Peyer's patch (tissue), 4 donors: ENCODE measurements around the gene CABP7. TPM values are rescaled to one million over a fixed set of nuclear protein-coding genes. Genes with fewer than 3 reads are reported as not detected.

Experiments
- DNase-seq, 3 donors: peaks; one replicate each; pipeline ENCODE4 v3.0.0-alpha.2; 2017 to 2019
- H3K27ac ChIP-seq, 4 donors: fragments of 200-600 bp; sonication (generic); one replicate each; pipeline ENCODE4 v1.5.1; 2016 to 2019
- H3K27me3 ChIP-seq, 2 donors: fragments of 200-600 bp; sonication (generic); one replicate each; pipeline ENCODE4 v1.5.1; 2019
- H3K36me3 ChIP-seq, 3 donors: fragments of 200-600 bp; sonication (generic); one replicate each; pipeline ENCODE4 v1.5.1; 2016 to 2019
- H3K4me1 ChIP-seq, 4 donors: fragments of 200-600 bp; sonication (generic); one replicate each; pipeline ENCODE4 v1.5.1; 2016 to 2019
- H3K4me3 ChIP-seq, 4 donors: fragments of 200-600 bp; sonication (generic); 1 replicate in 3 of 4; 2 replicates in 1 of 4; pipeline ENCODE4 v1.5.1; 2016 to 2019; ENCODE audit warnings: mild to moderate bottlenecking in 1 of 4
- H3K9me3 ChIP-seq, 4 donors: fragments of 200-600 bp; sonication (generic); one replicate each; pipeline ENCODE4 v1.5.1; 2016 to 2019; ENCODE audit warnings: mild to moderate bottlenecking in 1 of 4
- CTCF ChIP-seq, 6 experiments: fragments of 450-650 bp in 4 of 6; fragments of 200-600 bp in 2 of 6; sonication (generic) in 1 of 6; IDR thresholded peaks; one replicate each; pipeline ENCODE4 v1.5.1; 2017 to 2019; ENCODE audit warnings: antibody characterized with exemption in 6 of 6, mild to moderate bottlenecking in 3 of 6, moderate library complexity in 1 of 6
- POLR2A ChIP-seq, 2 donors: fragments of 450-650 bp; IDR thresholded peaks; one replicate each; pipeline ENCODE4 v1.5.1; 2017; ENCODE audit warnings: antibody characterized with exemption in 2 of 2, mild to moderate bottlenecking in 2 of 2, moderate library complexity in 2 of 2
- total RNA-seq, 4 donors: library from RNA; depleted of rRNA; stranded (reverse); fragments of >200 nt; gene quantifications; one replicate each; pipeline ENCODE4 v1.1.0, GENCODE V29; 2016

Gene CABP7
- total RNA-seq = 1 to 10 TPM; 1.6 to 5.8 (median 2.9) TPM

- Histone ChIP-seq H3K27me3 (peaks cover 0 to 16% of the 10 kb centered on the region in 2 donors), H3K4me3 (peak within 1 kb of the TSS in 3 of 4 donors; percentile 14 to 29 (median 24))
Observed at GRCh38 chr22:29719899-29720645, at the start of gene CABP7. TSS of gene CABP7 (plus strand) at chr22:29720003. CDS start at chr22:29720425, 422 bp downstream.

GRCh38 chr22:29670626-29671025 lies 49.2 kb upstream of the CABP7 start:
- H3K4me3 ChIP-seq = no peak overlapping the region
- H3K9me3 ChIP-seq = no peaks in the 10 kb centered on the region
- no peaks in the 10 kb centered on the region for H3K27me3 ChIP-seq
- H3K4me1 ChIP-seq = no peaks in the 10 kb centered on the region
- peak in 1 of 3 donors; percentile 19 for DNase-seq
- no peak overlapping the region for H3K27ac ChIP-seq
- no peak for TF ChIP-seq CTCF (IDR thresholded peaks at IDR 0.05)
- no peak for TF ChIP-seq POLR2A (IDR thresholded peaks at IDR 0.05)
- H3K36me3 ChIP-seq = peaks cover 0 to 93% (median 0%) of the 10 kb centered on the region in 3 donors

More at GRCh38 chr22:29719899-29720645, at the start of gene CABP7:
- Histone ChIP-seq H3K27ac (no peak within 1 kb of the TSS), H3K4me1 (peaks cover 0 to 12% (median 5%) of the 10 kb centered on the region in 4 donors), H3K9me3 (no peaks in the 10 kb centered on the region), H3K36me3 (no peaks in the 10 kb centered on the region)
- no peak for DNase-seq
- TF ChIP-seq CTCF (IDR thresholded peaks at IDR 0.05) (no peak), POLR2A (IDR thresholded peaks at IDR 0.05) (no peak)

GRCh38 chr22:29673361-29674066 lies 46.3 kb upstream of the CABP7 start:
- no peak overlapping the region for H3K27ac ChIP-seq
- no peak overlapping the region for H3K4me3 ChIP-seq
- no peaks in the 10 kb centered on the region for H3K27me3 ChIP-seq
- H3K9me3 ChIP-seq = no peaks in the 10 kb centered on the region
- H3K4me1 ChIP-seq = no peaks in the 10 kb centered on the region
- H3K36me3 ChIP-seq = peaks cover 0 to 92% (median 0%) of the 10 kb centered on the region in 3 donors
- TF ChIP-seq POLR2A (IDR thresholded peaks at IDR 0.05) (no peak), CTCF (IDR thresholded peaks at IDR 0.05) (no peak)
- DNase-seq = no peak

- H3K4me1 ChIP-seq = no peaks in the 10 kb centered on the region
- H3K36me3 ChIP-seq = peaks cover 0 to 92% (median 0%) of the 10 kb centered on the region in 3 donors
- H3K9me3 ChIP-seq = no peaks in the 10 kb centered on the region
- H3K27ac ChIP-seq = no peak overlapping the region
- no peaks in the 10 kb centered on the region for H3K27me3 ChIP-seq
- no peak overlapping the region for H3K4me3 ChIP-seq
- no peak for TF ChIP-seq POLR2A (IDR thresholded peaks at IDR 0.05)
- DNase-seq = no peak
Observed at GRCh38 chr22:29674121-29674520, 45.7 kb upstream of the CABP7 start.

- TF ChIP-seq CTCF (IDR thresholded peaks at IDR 0.05) (no peak), POLR2A (IDR thresholded peaks at IDR 0.05) (no peak)
- H3K36me3 ChIP-seq = peaks cover 0 to 94% (median 0%) of the 10 kb centered on the region in 3 donors
Observed at GRCh38 chr22:29679316-29679715, 40.5 kb upstream of the CABP7 start.

GRCh38 chr22:29683536-29683935 lies 36.3 kb upstream of the CABP7 start:
- H3K4me1 ChIP-seq = no peaks in the 10 kb centered on the region
- H3K36me3 ChIP-seq = peaks cover 0 to 72% (median 0%) of the 10 kb centered on the region in 3 donors
- H3K27me3 ChIP-seq = no peaks in the 10 kb centered on the region
- no peak for DNase-seq
- H3K27ac ChIP-seq = no peak overlapping the region
- no peak overlapping the region for H3K4me3 ChIP-seq
- no peaks in the 10 kb centered on the region for H3K9me3 ChIP-seq
- TF ChIP-seq POLR2A (IDR thresholded peaks at IDR 0.05) (no peak), CTCF (IDR thresholded peaks at IDR 0.05) (no peak)

More at GRCh38 chr22:29679316-29679715, 40.5 kb upstream of the CABP7 start:
- H3K9me3 ChIP-seq = no peaks in the 10 kb centered on the region
- no peaks in the 10 kb centered on the region for H3K27me3 ChIP-seq
- no peaks in the 10 kb centered on the region for H3K4me1 ChIP-seq
- H3K4me3 ChIP-seq = no peak overlapping the region
- no peak for DNase-seq
- H3K27ac ChIP-seq = no peak overlapping the region
